ENCODE data around the gene PCK2. TPM values are rescaled to one million over a fixed set of nuclear protein-coding genes. Genes with fewer than 3 reads are reported as not detected.

PCK2 gene
- total and polyA plus RNA-seq, 2 of the 13 experiments (the other 11 are each of a cell fraction or from before 2014, with no cell fraction given) = 129 to 272 TPM

DNA sequence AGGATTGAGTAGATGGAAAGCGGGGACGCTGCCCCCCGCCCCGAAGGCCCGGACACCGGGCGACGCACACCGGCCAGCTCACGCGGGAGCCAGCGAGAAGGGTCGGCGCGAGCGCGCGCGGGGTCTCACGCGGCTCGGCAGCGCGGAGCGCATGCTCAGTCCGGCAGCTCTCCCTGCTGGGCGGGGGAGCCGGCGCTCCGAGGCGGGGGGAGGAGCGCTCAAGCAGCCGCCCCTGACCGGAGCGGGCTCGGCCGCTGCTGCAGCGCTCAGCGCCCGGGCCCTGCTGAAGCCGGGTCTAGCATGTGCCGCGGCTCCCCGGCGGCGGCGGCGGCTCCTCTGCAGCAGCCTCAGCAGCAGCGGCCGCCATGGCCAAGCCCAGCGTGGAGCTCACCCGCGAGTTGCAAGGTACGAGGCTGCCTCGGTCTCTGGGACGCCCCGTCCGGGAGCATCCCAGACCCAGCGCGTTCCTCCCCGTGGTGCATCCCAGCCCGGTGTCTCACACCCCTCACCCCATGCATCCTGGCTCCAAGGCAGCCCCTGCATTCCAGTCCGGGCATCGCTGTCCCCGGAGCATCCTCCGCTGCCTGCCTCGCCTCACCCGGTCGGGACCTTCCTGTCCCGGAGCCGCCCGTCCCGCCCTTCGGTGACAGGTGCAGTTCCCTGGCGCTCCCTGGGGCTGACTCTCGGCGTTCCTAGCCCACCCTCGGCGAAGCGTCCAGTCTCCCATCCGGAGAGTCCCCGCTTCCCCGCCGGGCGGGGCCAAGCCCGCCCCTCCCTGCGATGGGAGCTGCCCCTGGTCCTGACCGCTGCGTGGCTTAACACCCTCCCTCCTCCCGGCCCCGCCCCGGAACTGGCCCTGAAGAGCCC is 42.1 kb upstream of the PCK2 start, which contains the start of gene CARMIL3 (continued):
- TF ChIP-seq CCDC6 (CRISPR knock-in tag; IDR thresholded peaks at IDR 0.05) (no peak), PHB2 (IDR thresholded peaks at IDR 0.05; ENCODE audit: partially characterized antibody) (no peak), HINFP (CRISPR knock-in tag; IDR thresholded peaks at IDR 0.05; ENCODE audit: low read depth) (peak; percentile 64), PTBP1 (IDR thresholded peaks at IDR 0.05; ENCODE audit: low read depth, low read length, poor library complexity, severe bottlenecking) (no peak), SP4 (CRISPR knock-in tag; IDR thresholded peaks at IDR 0.05) (peak; percentile 71), LBX2 (CRISPR knock-in tag; IDR thresholded peaks at IDR 0.05; ENCODE audit: borderline replicate concordance) (peak; percentile 87), SNAPC5 (CRISPR knock-in tag; IDR thresholded peaks at IDR 0.05; ENCODE audit: borderline replicate concordance) (no peak), ZNF501 (CRISPR knock-in tag; IDR thresholded peaks at IDR 0.05) (peak; percentile 77; the same call in 1 of the 2 replicates), ETS1 (CRISPR knock-in tag; IDR thresholded peaks at IDR 0.05) (no peak; the same call in 1 of the 2 replicates), ESRRA (CRISPR knock-in tag; IDR thresholded peaks at IDR 0.05; ENCODE audit: low read depth) (no peak), PHF8 (CRISPR knock-in tag; IDR thresholded peaks at IDR 0.05) (peak; percentile 75), ZNF343 (CRISPR knock-in tag; IDR thresholded peaks at IDR 0.05) (peak; percentile 64; the same call in 1 of the 2 replicates), ZNF569 (CRISPR knock-in tag; IDR thresholded peaks at IDR 0.05; ENCODE audit: borderline replicate concordance) (no peak), THRA (CRISPR knock-in tag; IDR thresholded peaks at IDR 0.05; ENCODE audit: borderline replicate concordance) (peak; percentile 83), ZMAT3 (CRISPR knock-in tag; conservative IDR thresholded peaks at IDR 0.05) (no peak), DR1 (CRISPR knock-in tag; IDR thresholded peaks at IDR 0.05) (no peak; the same call in 1 of the 2 replicates), KAT7 (CRISPR knock-in tag; IDR thresholded peaks at IDR 0.05; ENCODE audit: borderline replicate concordance) (peak; percentile 72; the same call in 1 of the 2 replicates), NR0B2 (CRISPR knock-in tag; IDR thresholded peaks at IDR 0.05) (peak; percentile 16), NFYC (CRISPR knock-in tag; IDR thresholded peaks at IDR 0.05) (no peak; the same call in 1 of the 2 replicates), ZNF44 (CRISPR knock-in tag; IDR thresholded peaks at IDR 0.05) (no peak), ZNF768 (CRISPR knock-in tag; IDR thresholded peaks at IDR 0.05) (peak; percentile 56; the same call in 1 of the 2 replicates)
- TF ChIP-seq, protein P1, sequence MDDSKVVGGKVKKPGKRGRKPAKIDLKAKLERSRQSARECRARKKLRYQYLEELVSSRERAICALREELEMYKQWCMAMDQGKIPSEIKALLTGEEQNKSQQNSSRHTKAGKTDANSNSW (CRISPR knock-in tag; IDR thresholded peaks at IDR 0.05; ENCODE audit: borderline replicate concordance) = peak; percentile 32; the same call in 1 of the 2 replicates
- TF ChIP-seq, protein P2, sequence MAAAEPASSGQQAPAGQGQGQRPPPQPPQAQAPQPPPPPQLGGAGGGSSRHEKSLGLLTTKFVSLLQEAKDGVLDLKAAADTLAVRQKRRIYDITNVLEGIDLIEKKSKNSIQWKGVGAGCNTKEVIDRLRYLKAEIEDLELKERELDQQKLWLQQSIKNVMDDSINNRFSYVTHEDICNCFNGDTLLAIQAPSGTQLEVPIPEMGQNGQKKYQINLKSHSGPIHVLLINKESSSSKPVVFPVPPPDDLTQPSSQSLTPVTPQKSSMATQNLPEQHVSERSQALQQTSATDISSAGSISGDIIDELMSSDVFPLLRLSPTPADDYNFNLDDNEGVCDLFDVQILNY (CRISPR knock-in tag; conservative IDR thresholded peaks at IDR 0.05) = peak; percentile 73
